ENCODE results near the gene FCRLB.
"Not testable (repeated sequence)": the region's sequence is repeated elsewhere in the genome, so short reads cannot be mapped to it uniquely, and the experiment has no call there.

The FCRLB gene

DNA sequence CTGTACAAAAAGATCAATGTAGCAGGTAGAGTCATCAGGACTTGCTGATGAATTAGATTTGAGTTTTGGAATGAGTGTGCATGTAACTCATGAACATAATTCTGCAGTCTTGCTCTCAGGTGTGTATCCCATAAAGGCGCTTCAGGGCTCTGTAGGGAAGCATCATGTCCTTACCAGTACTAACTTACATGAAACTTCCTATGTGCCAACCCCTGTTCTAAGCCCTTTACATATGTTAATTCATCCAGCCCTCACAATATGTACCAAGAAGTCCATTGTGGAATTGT is 2.1 kb upstream of the FCRLB start:
- DNase-seq (ENCODE audit: low spot score), result no peak

DNA sequence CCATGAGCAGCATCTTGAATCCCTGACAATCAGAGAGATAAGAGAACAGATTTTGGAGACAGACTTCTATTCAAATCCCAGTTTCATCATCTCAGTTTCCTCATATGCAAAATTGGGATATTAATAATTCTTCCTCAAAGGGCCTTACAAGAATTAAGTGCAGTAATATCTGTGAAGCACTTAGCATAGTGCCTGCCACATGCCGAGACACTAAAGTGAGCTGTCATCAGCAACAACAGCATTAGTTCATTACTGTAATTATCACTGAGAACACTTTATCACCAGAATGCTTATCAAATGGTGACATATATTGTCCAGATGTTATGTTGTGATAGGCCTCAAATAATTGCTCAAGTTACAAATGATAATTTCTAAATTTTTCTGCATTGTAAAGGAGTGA is 922 bp upstream of the FCRLB start:
- no peak for DNase-seq (ENCODE audit: low spot score)

DNA sequence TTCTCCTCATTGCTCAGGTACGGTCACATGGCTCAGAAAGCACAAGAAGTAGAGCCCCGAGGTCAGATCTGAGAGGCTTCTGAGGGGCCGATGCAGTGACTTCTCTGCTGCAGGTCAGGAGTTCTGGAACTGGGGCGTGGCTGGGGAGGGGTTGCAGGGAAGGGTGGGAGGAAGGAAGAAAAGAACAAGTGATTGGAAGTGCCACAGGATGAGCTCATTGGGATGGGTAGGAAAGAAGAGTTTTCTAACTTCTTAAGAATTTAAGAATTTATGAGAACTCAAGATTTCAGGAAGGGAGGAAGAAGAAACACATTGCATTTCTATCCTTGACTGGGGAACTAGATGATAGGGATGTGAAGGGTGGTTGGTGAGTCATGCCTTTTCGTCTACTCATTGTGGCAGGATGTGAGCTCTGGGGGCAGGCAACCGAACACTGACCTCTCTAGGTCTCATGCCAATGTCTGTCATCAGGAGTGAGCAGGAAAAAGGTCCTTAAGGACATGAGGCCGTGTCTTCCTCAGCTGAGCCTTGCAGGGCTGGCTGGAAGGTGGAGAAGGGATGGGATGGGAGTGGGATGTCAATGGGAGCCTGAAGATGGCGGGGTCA is 497 bp downstream of the FCRLB start:
- DNase-seq (ENCODE audit: low spot score), result no peak

DNA sequence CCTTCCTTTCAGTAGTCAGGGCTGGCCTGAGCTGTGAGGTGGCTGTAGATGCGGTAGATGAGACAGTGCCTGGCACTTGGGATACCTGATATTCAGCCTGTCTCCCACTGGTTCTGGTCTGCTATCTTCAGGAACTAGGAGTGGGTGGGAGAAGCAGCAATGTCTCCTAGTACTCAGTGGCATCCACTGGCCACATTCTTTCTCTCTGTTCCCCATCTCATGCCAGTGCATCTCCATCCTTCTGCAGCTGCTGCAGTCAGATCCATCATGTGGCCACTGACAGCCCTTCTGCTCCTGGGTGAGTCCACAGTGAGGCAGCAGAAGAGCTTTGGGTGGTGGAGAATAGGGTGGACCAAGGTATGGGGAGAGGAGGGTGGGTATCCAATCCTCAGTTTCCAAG is 1.1 kb downstream of the FCRLB start:
- no peak for DNase-seq (ENCODE audit: low spot score)

DNA sequence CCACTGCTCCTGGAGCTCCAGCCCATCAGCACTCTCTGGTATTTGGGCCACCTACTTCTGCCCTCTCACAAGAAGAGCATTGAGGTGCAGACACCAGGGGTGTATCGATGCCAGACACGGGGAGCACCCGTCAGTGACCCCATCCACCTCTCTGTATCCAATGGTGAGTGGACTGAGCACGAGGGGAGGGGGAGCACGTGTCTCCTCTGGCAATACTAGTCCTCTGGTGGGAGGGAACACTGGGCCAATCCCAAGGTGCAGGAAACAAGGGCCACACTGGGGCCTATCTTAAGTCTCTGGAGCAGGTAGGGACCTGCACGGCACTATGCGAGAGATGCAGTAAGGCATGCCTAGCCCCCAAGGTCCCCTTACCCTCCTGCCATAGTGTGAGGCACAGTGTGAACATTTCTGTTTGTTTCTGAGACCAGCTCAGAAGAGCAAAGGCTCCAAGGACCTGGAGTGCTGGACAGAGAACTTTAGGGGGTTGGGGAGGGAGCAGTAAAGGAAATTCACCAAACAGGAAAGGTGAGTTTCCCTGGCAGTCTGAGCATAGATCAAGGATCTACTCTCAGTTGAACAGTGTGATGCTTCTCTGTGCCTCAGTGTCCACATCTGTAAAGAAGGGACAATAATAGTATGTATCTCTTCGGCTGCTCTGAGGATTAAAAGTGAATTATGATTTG is 2.3 kb downstream of the FCRLB start:
- DNase-seq (ENCODE audit: low spot score), result no peak

DNA sequence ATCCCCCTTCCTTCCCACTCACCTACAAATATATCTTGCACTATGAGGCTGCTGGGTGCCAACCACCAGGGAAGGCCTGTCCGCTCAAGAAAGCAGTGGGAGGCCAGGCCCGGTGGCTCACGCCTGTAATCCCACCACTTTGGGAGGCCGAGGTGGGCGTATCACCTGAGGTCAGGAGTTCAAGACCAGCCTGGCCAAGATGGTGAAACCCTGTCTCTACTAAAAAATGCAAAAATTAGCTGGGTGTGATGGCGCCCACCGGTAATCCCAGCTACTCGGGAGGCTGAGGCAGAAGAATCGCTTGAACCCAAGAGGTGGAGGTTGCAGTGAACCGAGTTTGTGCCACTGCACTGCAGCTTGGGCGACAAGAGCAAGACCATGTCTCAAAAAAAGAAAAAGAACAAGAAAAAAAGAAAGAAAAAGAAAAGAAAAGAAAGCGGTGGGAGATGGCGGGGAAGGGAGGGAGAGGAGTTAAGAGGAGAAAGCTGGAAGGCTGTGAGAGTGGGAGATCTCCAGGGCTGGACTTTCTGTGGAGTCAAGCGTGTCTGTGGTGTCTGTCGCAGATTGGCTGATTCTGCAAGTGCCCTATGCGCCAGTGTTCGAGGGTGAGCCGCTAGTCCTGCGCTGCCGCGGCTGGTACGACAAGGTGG is 4.0 kb downstream of the FCRLB start:
- not testable (repeated sequence) for DNase-seq (ENCODE audit: low spot score)

DNA sequence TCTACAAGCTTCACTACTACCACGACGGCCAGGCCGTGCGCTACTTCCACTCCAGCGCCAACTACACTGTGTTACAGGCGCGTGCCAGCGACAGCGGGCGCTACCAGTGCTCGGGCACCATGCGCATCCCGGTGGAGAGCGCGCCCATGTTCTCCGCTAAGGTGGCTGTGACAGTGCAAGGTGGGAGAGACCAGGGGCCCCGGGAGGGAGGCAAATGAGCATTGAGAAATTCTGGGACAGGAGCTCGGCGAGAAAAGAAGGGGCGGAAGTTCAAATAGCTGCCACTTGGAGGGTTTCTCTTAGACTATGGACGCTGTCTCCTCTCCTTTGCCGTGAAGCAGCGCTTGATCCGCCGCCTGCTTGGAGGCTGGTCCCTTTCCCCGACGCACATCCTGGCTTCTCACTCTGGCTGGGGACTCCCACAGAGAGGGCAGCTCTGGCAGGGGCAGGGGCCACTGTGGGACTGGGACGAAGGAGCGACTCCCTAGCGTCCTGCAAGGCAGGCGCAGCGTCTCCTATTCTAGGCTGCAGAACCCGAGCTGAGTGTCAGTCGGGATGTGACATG is 4.6 kb downstream of the FCRLB start:
- DNase-seq (ENCODE audit: low spot score), result peak; percentile 22

DNA sequence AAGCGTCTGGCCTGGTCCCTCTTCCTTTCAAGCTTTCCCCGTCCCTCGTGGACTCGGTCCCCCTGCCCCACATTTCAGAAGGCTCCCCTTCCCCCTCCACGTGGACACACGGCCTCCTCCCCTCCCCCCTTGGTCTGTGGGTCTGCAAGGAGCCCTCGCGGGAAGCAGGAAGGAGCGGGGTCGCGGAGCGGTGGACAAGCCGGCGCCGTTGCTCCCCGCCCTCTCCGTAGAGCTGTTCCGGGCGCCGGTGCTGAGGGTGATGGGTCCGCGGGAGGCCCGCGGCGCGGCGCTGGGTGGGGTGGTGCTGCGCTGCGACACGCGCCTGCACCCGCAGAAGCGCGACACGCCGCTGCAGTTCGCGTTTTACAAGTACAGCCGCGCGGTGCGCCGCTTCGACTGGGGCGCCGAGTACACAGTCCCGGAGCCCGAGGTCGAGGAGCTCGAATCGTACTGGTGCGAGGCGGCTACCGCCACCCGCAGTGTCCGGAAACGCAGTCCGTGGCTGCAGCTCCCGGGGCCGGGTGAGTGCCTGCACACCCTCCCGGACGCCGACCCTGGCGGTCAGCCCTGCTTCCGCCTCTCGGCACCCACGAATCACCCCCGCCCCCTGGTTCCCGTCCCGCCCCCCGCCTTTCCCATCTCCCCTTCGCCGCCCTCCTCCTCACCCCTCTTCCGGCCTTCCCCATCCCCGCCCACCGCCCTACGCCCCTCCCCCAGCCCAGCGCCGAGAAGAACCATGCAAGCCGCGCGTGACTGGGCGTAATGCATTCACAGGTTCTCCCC is 5.3 kb downstream of the FCRLB start:
- DNase-seq (ENCODE audit: low spot score), result peak; percentile 80

DNA sequence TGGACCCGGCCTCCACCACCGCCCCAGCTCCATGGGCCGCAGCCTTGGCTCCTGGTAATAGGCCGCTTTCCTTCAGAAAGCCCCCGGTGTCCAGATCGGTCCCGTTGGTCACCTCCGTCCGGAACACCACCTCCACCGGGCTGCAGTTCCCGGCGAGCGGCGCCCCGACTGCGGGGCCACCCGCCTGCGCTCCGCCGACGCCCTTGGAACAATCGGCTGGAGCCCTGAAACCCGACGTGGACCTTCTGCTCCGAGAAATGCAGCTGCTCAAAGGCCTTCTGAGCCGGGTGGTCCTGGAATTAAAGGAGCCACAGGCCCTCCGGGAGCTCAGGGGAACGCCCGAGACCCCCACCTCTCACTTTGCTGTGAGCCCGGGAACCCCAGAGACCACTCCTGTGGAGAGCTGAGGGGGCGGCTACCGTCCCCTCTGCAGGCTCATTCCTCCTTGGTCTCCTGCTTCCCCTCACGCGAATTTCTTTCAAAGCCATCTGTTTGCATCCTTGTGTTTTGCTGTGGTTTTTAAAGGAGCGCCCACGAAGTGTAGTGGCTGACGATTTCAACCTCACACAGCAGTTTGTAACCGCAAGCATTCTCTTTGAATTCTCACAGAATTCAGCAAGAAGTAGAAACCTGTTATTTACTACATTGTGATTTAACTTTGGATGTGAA is 6.0 kb downstream of the FCRLB start:
- DNase-seq (ENCODE audit: low spot score), result peak; percentile 62

DNA sequence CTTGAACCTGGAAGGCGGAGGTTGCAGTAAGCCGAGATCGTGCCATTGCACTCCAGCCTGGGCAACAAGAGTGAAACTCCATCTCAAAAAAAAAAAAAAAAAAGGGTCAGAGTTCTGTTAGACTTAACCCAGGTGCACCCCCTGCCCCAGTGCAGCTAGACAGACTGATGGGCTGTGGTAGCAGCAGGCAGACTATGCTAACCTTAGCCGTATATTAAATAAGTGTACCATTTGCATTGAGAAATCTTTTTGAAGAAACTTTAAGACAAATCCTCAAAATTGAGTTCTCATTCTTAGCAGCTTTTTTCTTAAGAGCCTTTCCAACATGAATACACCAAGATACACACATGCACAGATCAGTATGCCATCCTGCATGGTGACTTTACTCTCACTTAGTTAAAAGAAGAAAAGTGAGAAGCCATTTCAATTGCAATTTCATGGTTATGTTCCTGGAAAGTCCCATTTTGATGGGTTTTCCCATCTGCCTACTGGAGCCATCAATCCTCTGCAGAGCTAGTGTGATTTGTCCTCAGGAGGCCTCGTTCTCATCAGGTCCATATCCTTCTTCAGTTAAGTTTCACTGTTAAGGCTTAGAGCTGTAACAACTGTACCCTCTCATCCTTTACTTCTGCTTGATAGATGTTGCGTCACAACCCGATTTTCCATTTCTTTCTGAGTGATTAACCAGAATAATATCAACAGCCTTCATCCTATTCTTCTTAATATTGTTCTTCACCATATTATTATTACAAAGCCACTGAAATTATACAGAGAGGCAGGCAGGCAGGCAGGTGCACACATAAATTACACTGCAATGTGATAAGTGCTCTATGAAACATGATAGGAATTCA is 7.3 kb downstream of the FCRLB start:
- DNase-seq (ENCODE audit: low spot score), result no peak

DNA sequence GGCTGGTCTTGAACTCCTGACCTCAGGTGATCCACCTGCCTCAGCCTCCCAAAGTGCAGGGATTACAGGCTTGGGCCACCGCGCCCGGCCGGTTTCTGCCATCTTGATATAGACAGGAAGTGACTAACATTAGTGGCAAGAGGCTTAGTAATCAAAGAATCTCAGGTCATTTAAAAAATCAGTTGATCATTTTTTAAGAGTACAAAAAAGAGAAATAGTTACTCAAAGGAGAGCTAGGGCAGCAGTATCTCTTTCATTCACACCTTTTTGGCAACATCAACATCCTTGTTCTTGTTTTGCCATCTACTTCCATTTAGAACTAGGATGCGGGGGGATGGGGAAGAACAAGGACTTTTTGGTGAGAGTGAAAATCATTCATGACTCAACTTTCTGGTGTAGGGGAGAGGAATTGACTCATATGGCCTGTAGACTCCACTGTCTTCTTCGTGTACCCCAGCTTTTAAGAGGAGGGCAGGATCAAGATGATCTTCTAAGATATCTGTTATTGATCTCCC is 8.8 kb downstream of the FCRLB start:
- peak; percentile 12 for DNase-seq (ENCODE audit: low spot score)

DNA sequence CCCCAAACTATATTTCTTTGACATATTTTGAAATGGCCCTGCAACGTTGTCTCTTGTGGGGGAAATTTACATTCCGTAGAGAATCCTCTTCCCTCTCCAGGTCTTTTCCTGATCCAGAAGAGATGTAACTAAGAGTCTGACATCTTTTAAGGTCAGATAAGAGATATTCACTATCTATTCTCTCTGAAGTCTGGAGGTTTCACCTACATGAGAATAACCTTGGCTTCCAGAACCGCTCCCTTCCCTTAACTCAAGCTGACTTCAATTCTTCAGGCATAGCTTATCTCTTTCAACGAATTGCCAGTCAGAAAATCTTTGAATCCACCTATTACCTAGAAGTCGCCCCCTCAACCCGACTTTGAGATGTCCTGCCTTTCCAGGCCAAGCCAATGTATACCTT is 9.9 kb downstream of the FCRLB start:
- no peak for DNase-seq (ENCODE audit: low spot score)

DNA sequence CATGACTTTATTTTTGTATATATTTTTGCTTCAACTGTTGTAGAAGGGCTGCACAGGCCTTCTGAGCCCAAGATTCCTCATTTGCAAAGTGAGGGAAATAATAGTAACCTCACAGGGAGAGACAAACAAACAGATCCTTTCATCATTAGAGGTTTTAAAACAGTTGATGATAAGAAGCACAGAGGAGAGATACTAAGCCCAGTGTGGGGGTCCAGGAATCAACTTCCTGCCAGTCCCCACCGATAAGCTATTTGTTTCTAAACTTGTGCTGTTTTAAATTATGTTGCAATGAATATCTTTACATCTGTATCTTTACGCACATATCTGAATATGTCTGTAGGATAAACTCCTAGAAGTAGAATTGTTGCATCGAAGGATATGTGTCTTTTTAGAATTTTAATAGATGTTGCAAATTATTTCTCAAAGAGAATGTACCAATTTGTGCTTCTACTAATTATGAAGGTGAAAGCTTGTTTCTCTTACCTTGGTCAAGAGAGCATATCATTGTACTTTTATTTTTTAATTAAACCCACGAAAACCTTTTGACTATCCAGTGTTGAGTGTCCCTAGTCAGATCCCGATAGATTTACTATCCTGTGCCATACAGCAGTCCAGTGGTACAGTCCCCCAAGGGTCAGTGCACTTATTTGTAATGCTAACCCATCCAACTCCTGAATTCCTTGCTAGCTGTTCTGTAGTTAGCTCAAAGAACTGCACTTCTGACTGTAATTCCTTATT is 10.8 kb downstream of the FCRLB start:
- no peak for DNase-seq (ENCODE audit: low spot score)

DNA sequence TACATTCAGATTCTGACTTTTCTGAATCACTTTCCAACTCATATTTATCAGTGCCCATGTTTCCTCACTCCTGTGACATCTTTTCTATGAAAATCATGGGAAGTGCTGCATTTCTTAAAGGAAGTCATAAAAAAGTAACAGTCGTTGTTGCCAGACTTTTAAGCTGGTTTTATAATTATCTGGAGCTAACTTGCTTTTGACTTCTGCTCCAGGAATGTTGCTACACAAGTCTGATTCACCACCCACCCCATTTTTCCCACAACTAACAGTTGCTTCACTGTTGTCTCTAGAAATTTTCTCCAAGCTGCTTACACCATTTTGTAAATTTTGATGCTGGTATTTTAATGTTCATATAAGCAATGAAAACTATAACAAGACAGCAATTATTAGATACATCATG is 12.2 kb downstream of the FCRLB start:
- no peak for DNase-seq (ENCODE audit: low spot score)

DNA sequence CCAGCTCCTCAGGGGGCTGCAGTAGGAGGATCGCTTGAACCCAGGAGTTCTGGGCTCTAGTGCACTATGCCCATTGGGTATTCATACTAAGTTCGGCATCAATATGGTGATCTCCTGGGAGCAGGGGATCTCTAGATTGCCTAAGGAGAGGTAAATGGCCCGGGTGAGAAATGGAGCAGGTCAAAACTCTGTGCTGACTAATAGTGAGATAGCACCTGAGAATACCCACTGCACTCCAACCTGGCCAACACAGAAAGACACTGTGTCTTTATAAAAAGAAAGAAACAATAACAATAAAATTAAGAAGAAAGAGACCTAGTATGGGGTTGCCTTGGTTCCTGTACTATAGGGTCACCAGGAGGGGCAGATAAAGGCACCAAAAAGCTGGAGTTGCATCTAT is 14.5 kb downstream of the FCRLB start:
- DNase-seq (ENCODE audit: low spot score), result no peak

DNA sequence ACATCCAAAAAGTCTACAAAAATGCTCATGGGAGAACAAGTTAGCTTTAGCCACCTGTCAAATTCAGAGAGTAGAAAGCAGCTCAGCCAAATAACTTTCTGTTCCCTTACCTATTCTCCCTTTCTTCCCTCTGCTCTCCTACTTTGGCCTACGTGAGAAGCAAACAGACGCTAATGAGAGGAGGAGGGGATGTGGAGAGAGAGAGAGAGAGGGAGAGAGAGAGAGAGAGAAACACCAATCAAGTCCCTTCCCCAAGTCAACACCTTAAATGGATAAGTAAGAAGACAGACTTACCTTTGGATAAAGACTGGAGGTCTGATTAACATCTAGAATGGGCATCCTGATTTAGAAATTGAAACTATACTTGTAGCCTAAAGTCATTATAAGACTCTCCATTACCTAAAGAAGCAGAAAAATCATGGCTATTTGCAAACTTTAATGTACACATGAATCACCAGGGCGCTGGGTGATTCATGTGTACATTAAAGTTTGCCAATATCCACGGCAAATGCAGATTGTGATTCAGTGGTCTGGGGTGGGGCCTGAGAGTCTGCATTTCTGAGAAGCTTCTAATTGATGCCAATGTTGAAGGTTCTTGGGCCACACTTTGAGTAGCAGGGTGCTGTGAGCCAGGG is 15.1 kb downstream of the FCRLB start:
- DNase-seq (ENCODE audit: low spot score), result no peak

DNA sequence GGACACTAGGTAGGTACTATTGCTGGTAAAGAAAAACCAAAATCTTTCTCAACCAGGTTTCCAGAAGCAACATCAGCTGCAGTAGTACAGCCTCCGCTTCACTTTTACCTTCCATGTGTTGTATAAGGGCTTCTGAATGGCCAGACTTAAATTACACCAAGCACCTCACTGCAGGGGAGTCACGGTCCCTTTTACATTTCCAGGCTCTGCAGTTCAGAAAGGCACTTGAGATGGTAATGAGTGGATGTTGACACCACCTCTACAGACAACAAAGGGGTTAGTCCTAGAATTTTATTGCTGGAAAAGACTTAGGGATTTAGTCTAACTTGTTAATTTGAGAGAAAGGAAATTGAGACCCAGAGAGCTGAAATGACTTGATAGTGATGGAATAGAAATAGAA is 16.3 kb downstream of the FCRLB start:
- DNase-seq (ENCODE audit: low spot score), result no peak

DNA sequence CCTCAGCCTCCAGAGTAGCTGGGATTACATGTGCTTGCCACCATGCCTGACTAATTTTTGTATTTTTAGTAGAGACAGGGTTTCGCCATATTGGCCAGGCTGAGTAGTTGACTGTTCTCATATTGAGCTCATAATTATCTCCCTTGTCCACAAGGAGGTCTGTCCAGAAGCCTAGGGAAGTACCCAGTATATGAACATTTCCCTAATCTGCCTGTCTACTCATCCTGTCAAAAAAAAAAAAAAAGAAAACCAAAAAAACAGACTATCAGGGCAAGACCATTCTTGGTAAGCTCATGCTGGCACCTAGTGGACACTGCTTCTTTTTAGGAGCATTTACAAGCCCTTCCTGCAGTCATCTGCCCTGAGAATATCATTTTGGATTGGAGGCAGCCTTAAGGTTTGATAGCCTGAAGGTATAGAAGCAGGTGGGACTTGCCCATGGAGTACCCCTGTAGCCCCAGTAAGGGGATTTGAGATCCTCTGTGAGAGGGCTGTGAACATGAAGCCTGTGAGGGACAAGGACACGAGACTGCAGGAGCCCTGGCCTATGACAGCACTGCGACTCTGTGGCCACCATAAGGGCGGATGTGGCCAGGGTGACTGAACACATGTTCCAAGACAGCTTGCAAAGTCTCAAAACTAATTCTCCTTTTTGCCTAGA is 17.4 kb downstream of the FCRLB start:
- peak; percentile 56 for DNase-seq (ENCODE audit: low spot score)

DNA sequence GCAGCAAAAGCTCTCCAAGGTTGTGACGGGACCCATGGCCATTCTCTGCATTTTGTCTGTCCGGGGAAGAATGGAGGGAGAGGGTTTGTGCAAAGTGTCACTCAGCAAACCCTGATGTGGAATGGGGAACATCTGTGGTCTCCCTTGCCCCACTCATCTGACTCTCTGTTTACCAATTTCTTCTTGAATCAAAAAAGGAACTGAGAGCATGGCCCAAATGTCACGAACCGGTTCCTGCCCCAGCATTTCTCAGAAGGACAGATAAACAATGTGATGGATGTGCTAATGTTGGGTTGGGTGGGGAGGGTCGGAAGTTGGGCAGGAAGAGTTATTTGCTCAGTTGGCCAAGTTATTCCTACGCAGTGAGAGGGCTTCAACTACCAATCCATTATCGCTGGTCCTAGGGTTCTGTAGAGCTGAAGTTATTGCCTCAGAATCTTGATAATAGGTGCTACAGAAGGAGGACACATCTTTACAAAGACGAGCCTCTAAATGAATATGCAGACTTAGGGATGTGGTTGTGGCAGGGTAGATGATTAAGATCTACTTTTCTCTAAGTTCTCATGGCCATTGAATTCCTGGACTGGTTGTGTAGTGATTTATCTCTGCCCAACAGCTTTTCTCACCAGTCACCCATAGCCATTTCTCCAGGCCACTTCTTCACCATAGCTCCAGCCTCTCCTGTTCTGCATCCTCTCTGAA is 18.7 kb downstream of the FCRLB start:
- no peak for DNase-seq (ENCODE audit: low spot score)

Measured in CD4-positive, alpha-beta T cell treated with Interleukin-6 at 100 ng/mL for 8 hours (primary cell).